ENCODE data around the gene FKBP14. TPM values are rescaled to one million over a fixed set of nuclear protein-coding genes. Genes with fewer than 3 reads are reported as not detected.
A peak's percentile ranks its signal among the peaks of the same experiment; 100 is the strongest.

Gene FKBP14
- total RNA-seq, 6 experiments from 2014 or later: 60.0 to 73.0 (median 64.4) TPM

GRCh38 chr7:30027740-30028215 lies 1.3 kb upstream of the FKBP14 start:
- DNase-seq: no peak
- Mint-ChIP-seq H3K27me3 (ENCODE audit: insufficient read depth) (no peaks in the 10 kb centered on the region; the same call in 1 of the 2 replicates), H3K27ac (peak overlapping the region; percentile 76), H3K4me1 (ENCODE audit: low read depth) (peaks cover 39% of the 10 kb centered on the region), H3K36me3 (ENCODE audit: low read depth) (peaks cover 16% of the 10 kb centered on the region), H3K4me3 (no peak overlapping the region; the same call in 1 of the 2 replicates), H3K9me3 (no peaks in the 10 kb centered on the region)
- no peak for TF ChIP-seq CTCF (IDR thresholded peaks at IDR 0.05)

GRCh38 chr7:30027065-30027456 lies 559 bp upstream of the FKBP14 start:
- H3K4me3 Mint-ChIP-seq: no peak overlapping the region; the same call in 1 of the 2 replicates
- no peaks in the 10 kb centered on the region for H3K9me3 Mint-ChIP-seq
- DNase-seq: peak; percentile 55
- peaks cover 16% of the 10 kb centered on the region for H3K36me3 Mint-ChIP-seq (ENCODE audit: low read depth)
- no peak for TF ChIP-seq CTCF (IDR thresholded peaks at IDR 0.05)
- no peaks in the 10 kb centered on the region; the same call in 1 of the 2 replicates for H3K27me3 Mint-ChIP-seq (ENCODE audit: insufficient read depth)
- H3K4me1 Mint-ChIP-seq (ENCODE audit: low read depth): peaks cover 39% of the 10 kb centered on the region
- peak overlapping the region; percentile 76 for H3K27ac Mint-ChIP-seq

- H3K4me3 Mint-ChIP-seq: no peak overlapping the region
- no peak overlapping the region for H3K27ac Mint-ChIP-seq
- no peak for TF ChIP-seq CTCF (IDR thresholded peaks at IDR 0.05)
- no peaks in the 10 kb centered on the region; the same call in 1 of the 2 replicates for H3K27me3 Mint-ChIP-seq (ENCODE audit: insufficient read depth)
- H3K36me3 Mint-ChIP-seq (ENCODE audit: low read depth): peaks cover 16% of the 10 kb centered on the region
- H3K9me3 Mint-ChIP-seq: no peaks in the 10 kb centered on the region
- DNase-seq: no peak
- peaks cover 67% of the 10 kb centered on the region for H3K4me1 Mint-ChIP-seq (ENCODE audit: low read depth)
Measured at GRCh38 chr7:30023524-30023923, 3.0 kb downstream of the FKBP14 start.

GRCh38 chr7:30022991-30023390 lies 3.5 kb downstream of the FKBP14 start:
- H3K27me3 Mint-ChIP-seq (ENCODE audit: insufficient read depth): no peaks in the 10 kb centered on the region; the same call in 1 of the 2 replicates
- H3K27ac Mint-ChIP-seq: no peak overlapping the region
- no peaks in the 10 kb centered on the region for H3K9me3 Mint-ChIP-seq
- no peak overlapping the region for H3K4me3 Mint-ChIP-seq
- TF ChIP-seq CTCF (IDR thresholded peaks at IDR 0.05): no peak
- H3K36me3 Mint-ChIP-seq (ENCODE audit: low read depth): peaks cover 16% of the 10 kb centered on the region
- H3K4me1 Mint-ChIP-seq (ENCODE audit: low read depth): peaks cover 72% of the 10 kb centered on the region
- no peak for DNase-seq

- no peak overlapping the region for H3K27ac Mint-ChIP-seq
- no peak for DNase-seq
- no peaks in the 10 kb centered on the region; the same call in 1 of the 2 replicates for H3K27me3 Mint-ChIP-seq (ENCODE audit: insufficient read depth)
Measured at GRCh38 chr7:30020535-30020934, 6.0 kb downstream of the FKBP14 start.

More at GRCh38 chr7:30020535-30020934, 6.0 kb downstream of the FKBP14 start:
- Mint-ChIP-seq H3K9me3 (no peaks in the 10 kb centered on the region), H3K4me1 (ENCODE audit: low read depth) (peaks cover 60% of the 10 kb centered on the region), H3K4me3 (no peak overlapping the region), H3K36me3 (ENCODE audit: low read depth) (peaks cover 11% of the 10 kb centered on the region)
- no peak for TF ChIP-seq CTCF (IDR thresholded peaks at IDR 0.05)
